Upper lobe of left lung (tissue), 4 donors: ENCODE data around the gene TMED8.

Experiments
- CTCF ChIP-seq, 6 experiments: fragments of 450-650 bp in 4 of 6; fragments of 200-600 bp in 2 of 6; sonication (generic) in 2 of 6; IDR thresholded peaks; one replicate each; pipeline ENCODE4 v1.5.1; 2016 to 2019; ENCODE audit warnings: antibody characterized with exemption in 6 of 6
- POLR2A ChIP-seq, 4 donors: fragments of 450-650 bp; IDR thresholded peaks; one replicate each; pipeline ENCODE4 v1.5.1; 2016 to 2017; ENCODE audit warnings: antibody characterized with exemption in 4 of 4, mild to moderate bottlenecking in 2 of 4

GRCh38 chr14:77306416-77306815 lies 70.5 kb downstream of the TMED8 start:
- TF ChIP-seq CTCF (IDR thresholded peaks at IDR 0.05): no peak
- no peak for TF ChIP-seq POLR2A (IDR thresholded peaks at IDR 0.05)
